ENCODE data around the gene JDP2.
"Not testable (repeated sequence)": the region's sequence is repeated elsewhere in the genome, so short reads cannot be mapped to it uniquely, and the experiment has no call there.

JDP2 gene

GRCh38 chr14:75457648-75458165 is 29.9 kb downstream of the JDP2 start:
- no peak for DNase-seq

DNA sequence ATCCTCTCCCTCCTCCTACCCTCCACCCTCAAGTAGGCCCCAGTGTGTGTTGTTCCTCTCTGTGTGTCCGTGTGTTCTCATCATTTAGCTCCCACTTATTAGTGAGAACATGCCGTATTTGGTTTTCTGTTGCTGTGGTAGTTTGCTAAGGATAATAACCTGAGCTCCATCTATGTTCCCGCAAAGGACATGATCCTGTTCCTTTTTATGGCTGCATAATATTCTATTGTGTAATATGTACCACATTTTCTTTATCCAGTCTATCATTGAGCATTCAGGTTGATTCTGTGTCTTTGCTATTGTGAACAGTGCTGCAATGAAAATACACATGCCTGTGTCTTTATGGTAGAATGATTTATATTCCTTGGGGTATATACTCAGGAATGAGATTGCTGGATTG is 30.5 kb downstream of the JDP2 start:
- DNase-seq: no peak

DNA sequence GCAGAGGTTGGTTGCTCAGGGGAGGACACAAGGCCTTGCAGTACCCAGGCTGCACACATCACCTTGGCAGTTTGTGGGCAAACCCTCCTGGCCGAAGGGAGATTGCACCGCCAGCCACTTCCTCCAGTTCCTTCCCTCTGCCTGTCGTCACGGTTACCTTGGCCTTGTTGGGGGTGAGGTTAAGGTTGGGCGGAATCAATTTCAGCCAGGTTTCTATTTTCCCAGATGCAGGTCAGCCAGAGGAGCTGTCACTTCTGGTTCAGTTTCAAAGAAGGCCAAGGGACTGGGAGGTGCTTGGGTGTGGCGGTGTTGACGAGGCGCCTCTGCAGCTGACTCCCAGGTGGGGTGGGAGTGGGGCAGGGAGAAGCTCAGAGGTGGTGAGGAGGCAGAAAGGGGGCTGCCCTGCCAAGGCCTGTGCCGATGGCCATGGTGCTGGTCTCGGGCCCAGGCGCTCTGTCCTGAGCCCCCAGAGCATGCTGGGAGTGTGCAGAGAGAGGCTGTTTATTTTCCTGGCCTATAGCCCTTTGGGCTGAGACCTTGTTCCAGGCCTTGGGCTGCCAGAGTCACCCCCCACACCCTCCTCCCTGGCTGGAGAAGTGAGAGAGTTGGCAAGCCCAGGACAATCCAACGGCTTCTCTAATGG is 31.4 kb downstream of the JDP2 start:
- DNase-seq: no peak

- DNase-seq: no peak
These were observed 32.0 kb downstream of the JDP2 start for GRCh38 chr14:75459791-75460190.

DNA sequence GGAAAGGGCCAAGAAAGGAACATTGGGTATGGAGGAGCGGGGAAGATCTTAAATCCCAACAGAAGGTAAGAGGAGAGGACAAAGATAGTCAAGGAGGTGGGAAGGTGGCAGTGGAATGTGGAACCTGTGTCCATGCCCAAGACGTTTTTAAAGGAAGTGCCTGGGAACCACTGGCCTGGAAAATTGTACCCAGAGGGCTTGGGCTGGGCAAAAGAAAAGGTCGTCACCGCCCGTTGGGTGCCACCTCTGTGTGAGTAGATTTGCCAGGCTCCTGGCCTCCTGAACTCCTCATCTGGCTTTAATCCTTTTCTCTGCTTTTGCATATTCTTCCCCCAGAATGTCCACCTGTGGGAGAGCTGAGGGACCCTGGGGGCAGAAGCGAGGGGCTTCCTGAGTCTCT is 32.6 kb downstream of the JDP2 start:
- no peak for DNase-seq

- no peak for DNase-seq
These were observed 33.5 kb downstream of the JDP2 start for GRCh38 chr14:75461303-75461702.

- no peak for DNase-seq
These were observed 34.0 kb downstream of the JDP2 start for GRCh38 chr14:75461755-75462349.

DNA sequence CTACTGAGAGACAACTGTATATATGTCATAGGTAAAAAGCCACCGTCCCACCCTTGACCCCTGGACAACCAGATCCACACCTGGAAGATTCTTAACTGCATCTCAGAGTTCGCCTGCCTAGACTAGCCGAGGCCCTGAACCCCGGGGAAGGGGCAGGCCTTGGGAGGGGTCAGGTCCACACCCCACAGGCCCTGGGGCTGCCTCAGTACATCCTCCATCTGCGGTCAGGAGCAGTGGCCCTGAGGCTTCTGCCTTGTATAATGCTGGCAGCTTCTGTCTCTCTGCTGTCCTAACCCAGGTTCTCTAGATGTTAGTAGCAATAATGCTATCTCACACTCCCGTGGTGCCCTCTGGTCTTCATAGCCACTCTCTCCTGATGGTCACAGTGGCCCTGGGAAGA is 36.8 kb downstream of the JDP2 start:
- no peak for DNase-seq

- DNase-seq: no peak
These were observed 39.9 kb downstream of the JDP2 start for GRCh38 chr14:75467763-75468162.

DNA sequence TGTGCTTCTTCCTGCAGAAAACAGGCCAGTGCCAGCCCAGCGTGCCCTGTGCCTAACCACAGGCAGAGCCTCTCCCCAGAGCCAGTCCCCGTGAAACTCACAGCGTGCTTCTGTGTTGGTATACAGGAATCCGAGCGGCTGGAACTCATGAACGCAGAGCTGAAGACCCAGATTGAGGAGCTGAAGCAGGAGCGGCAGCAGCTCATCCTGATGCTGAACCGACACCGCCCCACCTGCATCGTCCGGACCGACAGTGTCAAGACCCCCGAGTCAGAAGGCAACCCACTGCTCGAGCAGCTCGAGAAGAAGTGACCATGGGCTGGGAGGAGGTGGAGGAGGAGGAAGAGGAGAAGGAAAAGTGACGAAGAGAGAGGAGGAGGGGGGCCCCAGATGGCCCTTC is 41.3 kb downstream of the JDP2 start:
- DNase-seq: no peak

DNA sequence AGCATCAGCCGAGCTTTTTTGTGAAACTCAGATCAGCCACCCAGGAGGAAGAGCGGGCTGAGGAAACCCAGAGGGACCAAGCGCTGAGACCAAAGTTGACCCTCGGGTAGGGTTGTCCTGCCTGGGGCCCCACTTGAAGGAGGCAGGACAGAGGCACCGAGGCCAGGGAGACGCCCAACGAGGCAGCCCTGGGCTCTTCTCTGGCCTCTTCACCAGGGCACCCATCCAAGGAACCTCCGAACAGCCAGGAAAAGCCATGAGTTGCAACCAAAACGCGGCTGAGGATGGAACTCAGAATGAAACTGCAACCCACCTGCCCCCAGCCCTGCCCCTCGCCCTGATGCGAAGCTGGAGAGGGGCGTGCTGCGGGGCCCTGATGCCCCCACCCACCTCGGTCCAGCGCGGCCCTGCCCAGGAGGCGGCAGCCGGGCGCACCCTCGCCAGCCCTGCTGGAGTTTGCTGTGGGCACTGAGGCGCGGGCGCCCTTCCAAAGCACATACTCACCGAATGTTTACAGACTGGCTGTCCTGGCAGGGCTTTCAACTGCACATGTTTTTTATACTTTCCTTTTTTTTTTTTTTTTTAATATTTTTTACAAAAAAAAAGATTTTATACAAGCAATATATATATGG is 41.9 kb downstream of the JDP2 start:
- DNase-seq: no peak

GRCh38 chr14:75470238-75470797 is 42.5 kb downstream of the JDP2 start:
- no peak for DNase-seq

GRCh38 chr14:75471059-75471458 is 43.2 kb downstream of the JDP2 start:
- no peak for DNase-seq

DNA sequence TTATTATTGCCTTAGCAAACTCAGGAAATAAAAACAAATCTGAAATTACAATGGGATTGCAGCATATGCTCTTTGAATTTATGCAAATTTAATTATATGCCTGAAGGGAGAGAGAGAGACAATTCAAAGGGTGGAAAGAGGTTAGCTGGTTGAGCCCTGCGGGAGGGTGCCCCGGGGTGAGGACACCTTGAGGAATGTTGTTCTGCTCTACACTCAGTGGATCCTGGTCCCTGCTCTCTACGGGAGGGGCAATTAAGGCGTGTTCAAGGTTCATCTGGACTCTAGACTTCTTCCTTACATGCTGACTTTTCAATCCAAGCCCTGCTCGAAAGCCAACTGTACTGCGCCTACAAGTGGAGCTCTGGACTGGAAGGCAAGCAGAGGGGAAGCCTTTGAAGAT is 46.3 kb downstream of the JDP2 start:
- DNase-seq: not testable (repeated sequence)

- no peak for DNase-seq
These were observed 48.6 kb downstream of the JDP2 start for GRCh38 chr14:75476274-75476995.

DNA sequence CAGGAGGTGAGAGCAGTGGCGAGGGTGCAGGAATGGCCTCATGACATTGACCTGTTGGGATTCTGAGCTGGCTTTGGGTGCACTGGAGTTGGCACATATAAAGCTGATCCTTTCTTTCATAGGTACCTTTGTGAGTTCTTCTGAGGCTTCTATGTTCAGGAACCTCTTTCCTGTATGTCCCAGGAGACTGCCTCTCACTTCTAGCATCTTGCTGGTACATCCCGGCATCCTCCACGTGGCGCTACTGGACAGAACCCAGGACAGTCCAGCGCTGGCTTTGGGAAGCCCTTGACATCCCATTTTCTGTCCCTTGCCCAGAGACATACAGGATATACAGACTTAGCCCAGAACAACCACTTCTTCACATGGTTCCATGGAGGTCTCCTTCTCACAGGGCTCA is 50.1 kb downstream of the JDP2 start:
- DNase-seq: no peak

DNA sequence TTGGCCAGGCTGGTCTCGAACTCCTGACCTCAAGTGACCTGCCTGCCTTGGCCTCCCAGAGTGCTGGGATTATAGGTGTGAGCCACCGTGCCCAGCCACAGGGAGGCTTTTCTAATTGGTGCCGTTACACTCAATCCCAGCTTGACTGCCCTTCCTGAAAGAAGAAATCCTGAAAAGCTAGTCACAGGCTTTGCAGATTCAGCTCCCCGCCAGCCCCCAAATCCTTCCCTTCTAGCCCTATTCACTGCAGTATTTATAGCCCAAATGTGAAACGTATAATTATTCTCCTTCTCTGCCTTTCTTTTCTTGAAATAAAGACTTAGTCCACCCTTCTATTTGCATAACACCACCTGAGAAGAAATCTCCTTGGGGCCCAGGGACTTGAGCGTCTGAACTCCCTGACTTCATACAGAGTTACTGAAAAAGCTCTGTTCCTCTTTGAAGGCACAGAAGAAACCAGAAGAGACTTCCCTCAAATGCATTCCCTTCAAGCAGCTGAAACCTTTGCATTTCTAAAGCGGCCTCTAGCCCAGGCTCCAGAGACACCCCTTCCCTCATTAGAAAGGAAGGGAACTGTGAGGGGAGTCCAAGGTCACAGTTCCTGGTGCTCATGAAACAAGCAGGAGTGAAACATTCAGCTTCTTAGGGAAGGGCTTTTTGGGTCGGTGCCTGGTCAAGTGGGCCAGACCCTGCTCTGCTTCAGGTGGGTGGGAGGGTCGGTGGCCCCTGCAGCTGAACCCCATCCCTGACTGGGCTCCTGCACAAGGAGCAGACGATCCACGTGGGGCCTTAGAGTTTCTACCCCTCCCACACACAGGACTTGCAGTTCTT is 52.2 kb downstream of the JDP2 start:
- peak in 1 of 2 donors; percentile 16 for DNase-seq

GRCh38 chr14:75482366-75482765 is 54.5 kb downstream of the JDP2 start:
- DNase-seq: no peak

GRCh38 chr14:75484711-75485429 is 57.0 kb downstream of the JDP2 start:
- no peak for DNase-seq

- no peak for DNase-seq
These were observed 58.5 kb downstream of the JDP2 start for GRCh38 chr14:75486318-75486717.

GRCh38 chr14:75487155-75487671 is 59.4 kb downstream of the JDP2 start:
- no peak for DNase-seq

- DNase-seq: no peak
These were observed 61.6 kb downstream of the JDP2 start for GRCh38 chr14:75489480-75489837.

Measured in inflammatory macrophage treated with lipopolysaccharide for 1 hour (primary cell).